GM08714 (cell line): ENCODE results near the gene GNAL.
"Not testable (repeated sequence)": the region's sequence is repeated elsewhere in the genome, so short reads cannot be mapped to it uniquely, and the experiment has no call there.

ENCODE experiments used
- H3K4me3 ChIP-seq: fragments of 200-500 bp; sonication (Bioruptor generic); 2 replicates; pipeline ENCODE4 v1.5.1; 2014; ENCODE audit warnings: mild to moderate bottlenecking, low read length, inconsistent platforms
- ZNF274 ChIP-seq: IDR thresholded peaks from 2 replicates; pipeline ENCODE4 v1.6.1; 2012; ENCODE audit warnings: mild to moderate bottlenecking, low read depth, low read length

Gene GNAL

GRCh38 chr18:11676867-11677266 is 12.2 kb upstream of the GNAL start:
- TF ChIP-seq ZNF274: no peak

DNA sequence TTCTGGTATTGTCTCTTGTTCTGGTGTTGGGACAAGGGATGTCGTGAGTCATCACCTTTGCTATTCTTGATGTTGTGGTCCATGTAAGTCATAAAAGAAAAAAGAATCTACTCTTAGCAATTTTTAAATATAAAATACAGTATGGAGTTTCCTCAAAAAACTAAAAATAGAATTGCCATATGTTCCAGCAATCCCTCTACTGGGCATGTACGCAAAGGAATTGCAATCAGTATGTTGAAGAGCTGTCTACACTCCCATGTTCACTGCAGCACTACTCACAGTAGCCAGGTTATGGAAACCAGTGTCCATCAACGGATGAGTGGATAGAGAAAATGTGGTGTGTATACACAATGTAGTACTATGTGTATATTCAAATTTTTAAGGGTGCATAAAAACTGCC is 10.9 kb upstream of the GNAL start:
- no peak for TF ChIP-seq ZNF274
- no peak overlapping the region for H3K4me3 ChIP-seq

More at GRCh38 chr18:11676867-11677266, 12.2 kb upstream of the GNAL start:
- H3K4me3 ChIP-seq: no peak overlapping the region

GRCh38 chr18:11689669-11690565 is 853 bp downstream of the GNAL start:
- TF ChIP-seq ZNF274: no peak
- peak overlapping the region; percentile 11; the same call in 1 of the 2 replicates for H3K4me3 ChIP-seq

- not testable (repeated sequence) for H3K4me3 ChIP-seq
These were observed 1.6 kb downstream of the GNAL start for GRCh38 chr18:11690660-11691059.

DNA sequence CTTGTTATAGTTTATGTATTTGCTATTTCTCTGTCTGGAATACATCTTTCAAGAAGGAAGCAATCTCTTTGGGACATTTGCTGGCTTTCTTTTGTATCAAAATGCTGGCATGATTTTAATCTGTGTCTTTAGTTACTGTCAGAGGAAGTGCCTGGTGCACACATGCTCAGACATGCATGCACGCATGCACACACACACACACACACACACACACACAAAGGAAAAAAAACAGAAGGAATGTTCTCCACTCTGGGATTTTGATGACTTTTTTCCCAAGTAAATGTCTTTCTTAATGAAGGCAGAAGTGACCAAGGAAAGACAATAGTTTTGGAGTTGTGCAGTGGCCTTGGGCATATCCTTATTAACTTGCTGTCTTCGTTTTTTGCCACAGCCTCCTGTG is 6.7 kb downstream of the GNAL start:
- H3K4me3 ChIP-seq: no peak overlapping the region
- no peak for TF ChIP-seq ZNF274

DNA sequence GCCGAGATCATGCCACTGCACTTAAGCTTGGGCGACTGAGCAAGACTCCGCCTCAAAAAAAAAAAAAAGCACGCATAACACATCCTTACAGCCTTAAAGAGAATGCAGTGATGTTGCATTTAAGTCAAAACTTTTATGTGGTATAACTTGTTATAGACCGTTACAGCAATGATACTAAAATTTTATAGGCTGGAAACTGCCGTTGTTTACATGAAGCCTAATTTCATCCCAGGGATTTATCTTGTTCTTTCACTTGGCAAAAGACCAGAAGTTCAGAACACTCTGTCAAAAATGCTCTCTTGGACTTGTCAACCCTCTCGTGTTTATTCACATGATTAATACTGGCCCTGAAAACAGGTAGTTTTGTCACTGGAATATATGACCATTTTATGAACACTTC is 7.4 kb downstream of the GNAL start:
- no peak overlapping the region for H3K4me3 ChIP-seq
- no peak for TF ChIP-seq ZNF274

GRCh38 chr18:11700876-11701275 is 11.8 kb downstream of the GNAL start:
- TF ChIP-seq ZNF274: no peak
- H3K4me3 ChIP-seq: no peak overlapping the region

GRCh38 chr18:11710578-11710977 is 21.5 kb downstream of the GNAL start:
- no peak for TF ChIP-seq ZNF274

GRCh38 chr18:11713756-11714155 is 24.7 kb downstream of the GNAL start:
- H3K4me3 ChIP-seq: no peak overlapping the region
- no peak for TF ChIP-seq ZNF274

More at GRCh38 chr18:11710578-11710977, 21.5 kb downstream of the GNAL start:
- H3K4me3 ChIP-seq: no peak overlapping the region

GRCh38 chr18:11714244-11714918 is 25.3 kb downstream of the GNAL start:
- TF ChIP-seq ZNF274: no peak
- H3K4me3 ChIP-seq: no peak overlapping the region

DNA sequence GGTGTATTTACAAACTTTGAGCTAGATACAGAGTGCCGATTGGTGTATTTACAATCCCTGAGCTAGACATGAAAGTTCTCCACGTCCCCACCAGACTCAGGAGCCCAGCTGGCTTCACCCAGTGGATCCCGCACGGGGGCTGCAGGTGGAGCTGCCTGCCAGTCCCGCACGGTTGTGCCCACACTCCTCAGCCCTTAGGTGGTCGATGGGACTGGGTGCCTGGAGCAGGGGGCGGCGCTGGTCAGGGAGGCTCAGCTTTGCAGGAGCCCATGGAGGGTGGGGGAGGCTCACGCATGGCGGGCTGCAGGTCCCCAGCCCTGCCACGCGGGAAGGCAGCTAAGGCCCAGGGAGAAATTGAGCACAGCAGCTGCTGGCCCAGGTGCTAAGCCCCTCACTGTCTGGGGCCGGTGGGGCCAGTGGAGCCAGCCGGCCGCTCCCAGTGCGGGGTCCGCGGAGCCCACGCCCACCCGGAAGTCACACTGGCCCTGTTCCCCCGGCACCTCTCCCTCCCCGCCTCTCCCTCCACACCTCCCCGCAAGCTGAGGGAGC is 27.8 kb downstream of the GNAL start:
- H3K4me3 ChIP-seq: not testable (repeated sequence)

DNA sequence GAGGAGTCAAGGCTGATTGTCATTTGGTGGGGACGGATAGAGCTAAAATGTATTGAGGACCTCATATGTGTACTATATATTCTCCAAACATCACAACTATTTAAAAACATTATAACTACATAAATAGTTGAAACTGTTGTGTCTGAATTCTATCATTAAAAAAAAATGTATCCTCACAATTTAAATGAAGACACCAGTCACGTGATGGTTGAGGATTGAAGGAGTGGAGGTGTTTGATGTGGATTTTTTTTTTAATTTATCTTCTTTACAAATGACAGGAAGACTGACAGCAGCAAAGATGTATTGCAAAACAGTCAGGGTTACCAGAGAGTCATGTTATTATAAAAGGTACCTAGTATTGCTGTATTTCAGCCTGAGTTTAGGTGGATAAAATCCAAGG is 30.0 kb downstream of the GNAL start:
- TF ChIP-seq ZNF274: no peak

GRCh38 chr18:11719621-11720020 is 30.6 kb downstream of the GNAL start:
- no peak for TF ChIP-seq ZNF274
- no peak overlapping the region for H3K4me3 ChIP-seq

More for the DNA sequence above, 30.0 kb downstream of the GNAL start:
- H3K4me3 ChIP-seq: no peak overlapping the region

DNA sequence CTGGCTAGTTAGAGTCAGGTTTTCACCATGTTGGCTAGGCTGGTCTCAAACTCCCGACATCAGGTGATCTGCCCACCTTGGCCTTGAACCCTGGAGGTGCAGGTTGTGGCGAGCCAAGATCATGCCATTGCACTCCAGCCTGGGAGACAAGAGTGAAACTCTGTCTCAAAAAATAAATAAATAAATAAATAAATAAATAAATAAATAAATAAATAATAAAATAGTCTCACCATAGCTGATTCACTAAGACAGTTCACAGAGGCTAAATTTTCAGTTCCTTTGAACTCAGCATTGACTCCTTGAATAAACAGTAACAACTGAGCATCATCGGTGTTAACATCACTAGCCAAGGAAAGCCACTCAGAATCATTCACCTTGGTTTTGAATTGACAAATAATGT is 32.7 kb downstream of the GNAL start:
- no peak for TF ChIP-seq ZNF274
- H3K4me3 ChIP-seq: no peak overlapping the region

DNA sequence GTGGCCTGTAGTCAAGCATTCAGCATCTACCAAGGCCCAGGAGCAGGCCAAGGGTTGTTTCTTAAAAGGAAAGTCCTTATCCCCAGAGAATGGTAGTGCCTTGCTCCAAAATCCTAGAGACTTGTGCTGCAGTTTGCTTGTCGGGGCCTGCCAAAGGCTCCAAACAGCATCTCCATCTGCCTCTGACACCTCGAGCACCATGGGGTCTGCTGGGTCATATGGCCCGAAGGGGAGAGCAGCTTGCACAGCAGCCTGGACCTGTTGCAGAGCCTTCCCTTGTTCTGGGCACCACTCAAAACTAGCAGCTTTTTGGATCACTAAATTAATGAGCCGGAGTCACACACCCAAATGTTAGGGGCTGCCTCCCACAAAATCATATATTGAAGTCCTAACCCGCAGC is 35.7 kb downstream of the GNAL start:
- no peak for TF ChIP-seq ZNF274
- H3K4me3 ChIP-seq: no peak overlapping the region
